Fibroblast of skin of scalp (primary cell): Measurements from ENCODE around the gene ATP10D.
A peak's percentile ranks its signal among the peaks of the same experiment; 100 is the strongest.

ENCODE experiments used
- DNase-seq: peaks from one replicate; pipeline ENCODE4 v3.0.0-alpha.2; 2013

ATP10D gene

GRCh38 chr4:47488706-47489105 lies 3.6 kb downstream of the ATP10D start:
- DNase-seq: no peak

GRCh38 chr4:47490550-47490949 lies 5.5 kb downstream of the ATP10D start:
- DNase-seq: peak; percentile 15

- no peak for DNase-seq
Measured at GRCh38 chr4:47493238-47494123, 8.4 kb downstream of the ATP10D start.

GRCh38 chr4:47494124-47494430 lies 9.0 kb downstream of the ATP10D start:
- DNase-seq: no peak

- no peak for DNase-seq
Measured at GRCh38 chr4:47498899-47499298, 13.8 kb downstream of the ATP10D start.

- DNase-seq: no peak
Measured at GRCh38 chr4:47499700-47500099, 14.6 kb downstream of the ATP10D start.

- no peak for DNase-seq
Measured at GRCh38 chr4:47500776-47501175, 15.7 kb downstream of the ATP10D start.

GRCh38 chr4:47505147-47505546 lies 20.1 kb downstream of the ATP10D start:
- no peak for DNase-seq

GRCh38 chr4:47505666-47506065 lies 20.6 kb downstream of the ATP10D start:
- peak; percentile 63 for DNase-seq

- no peak for DNase-seq
Measured at GRCh38 chr4:47510506-47511143, 25.6 kb downstream of the ATP10D start.

GRCh38 chr4:47513461-47513860 lies 28.4 kb downstream of the ATP10D start:
- no peak for DNase-seq

- no peak for DNase-seq
Measured at GRCh38 chr4:47519239-47519883, 34.3 kb downstream of the ATP10D start.

- peak; percentile 94 for DNase-seq
Measured at GRCh38 chr4:47525154-47525819, 40.2 kb downstream of the ATP10D start.

- DNase-seq: peak; percentile 34
Measured at GRCh38 chr4:47526281-47526680, 41.2 kb downstream of the ATP10D start.

GRCh38 chr4:47528646-47529045 lies 43.6 kb downstream of the ATP10D start:
- DNase-seq: peak; percentile 91

GRCh38 chr4:47530801-47531200 lies 45.7 kb downstream of the ATP10D start:
- DNase-seq: peak; percentile 54

- peak; percentile 81 for DNase-seq
Measured at GRCh38 chr4:47531241-47531953, 46.3 kb downstream of the ATP10D start.

- DNase-seq: no peak
Measured at GRCh38 chr4:47531954-47532321, 46.9 kb downstream of the ATP10D start.

- DNase-seq: no peak
Measured at GRCh38 chr4:47532658-47533057, 47.6 kb downstream of the ATP10D start.

- DNase-seq: no peak
Measured at GRCh38 chr4:47533689-47534347, 48.7 kb downstream of the ATP10D start.

- DNase-seq: no peak
Measured at GRCh38 chr4:47534772-47535171, 49.7 kb downstream of the ATP10D start.

- DNase-seq: no peak
Measured at GRCh38 chr4:47535567-47536147, 50.6 kb downstream of the ATP10D start.
